Trophoblast cell (in vitro differentiated cells and primary cell): ENCODE results near the gene FSD2.

Source experiments
- DNase-seq, 2 donors: peaks; one replicate each; pipeline ENCODE4 v3.0.0-alpha.2; 2016
- H2AFZ ChIP-seq: 2 replicates; pipeline ENCODE4 v1.6.1; 2013; ENCODE audit warnings: low read length, moderate library complexity, mild to moderate bottlenecking; ENCODE audit not compliant: insufficient read depth, poor library complexity
- H2AK5ac ChIP-seq: 2 replicates; pipeline ENCODE4 v1.6.1; 2013; ENCODE audit warnings: mild to moderate bottlenecking, low read length
- H2BK120ac ChIP-seq: 2 replicates; pipeline ENCODE4 v1.6.1; 2013; ENCODE audit warnings: low read length, mild to moderate bottlenecking, moderate library complexity; ENCODE audit not compliant: insufficient read depth, poor library complexity
- H2BK12ac ChIP-seq: 2 replicates; pipeline ENCODE4 v1.6.1; 2013; ENCODE audit warnings: mild to moderate bottlenecking, low read length, moderate library complexity
- H2BK5ac ChIP-seq: 2 replicates; pipeline ENCODE4 v1.6.1; 2013; ENCODE audit warnings: low read length, low read depth, moderate library complexity, mild to moderate bottlenecking; ENCODE audit not compliant: poor library complexity
- H3K14ac ChIP-seq: 2 replicates; pipeline ENCODE4 v1.6.1; 2013; ENCODE audit warnings: mild to moderate bottlenecking, low read length
- H3K18ac ChIP-seq: 2 replicates; pipeline ENCODE4 v1.6.1; 2013; ENCODE audit warnings: mild to moderate bottlenecking, low read length
- H3K23ac ChIP-seq: 2 replicates; pipeline ENCODE4 v1.6.1; 2013; ENCODE audit warnings: low read length
- H3K27ac ChIP-seq: 2 replicates; pipeline ENCODE4 v1.5.1; 2013; ENCODE audit warnings: low read depth, mild to moderate bottlenecking, inconsistent platforms, low read length, moderate library complexity
- H3K27me3 ChIP-seq: 2 replicates; pipeline ENCODE4 v1.6.1; 2013; ENCODE audit warnings: inconsistent platforms, mild to moderate bottlenecking, low read length, moderate library complexity; ENCODE audit not compliant: insufficient read depth
- H3K36me3 ChIP-seq, 2 experiments: 1 replicate in 1 of 2; 2 replicates in 1 of 2; pipeline ENCODE4 v1.6.1; 2013; ENCODE audit warnings: low read length in 2 of 2, mild to moderate bottlenecking in 2 of 2, moderate library complexity in 1 of 2; ENCODE audit not compliant: insufficient read depth in 2 of 2, control insufficient read depth in 1 of 2
- H3K4ac ChIP-seq: 2 replicates; pipeline ENCODE4 v1.6.1; 2013; ENCODE audit warnings: low read depth, mild to moderate bottlenecking, low read length, moderate library complexity
- H3K4me1 ChIP-seq, 2 experiments: 1 replicate in 1 of 2; 2 replicates in 1 of 2; pipeline ENCODE4 v1.6.1; 2013; ENCODE audit warnings: low read length in 2 of 2, mild to moderate bottlenecking in 2 of 2, moderate library complexity in 1 of 2; ENCODE audit not compliant: insufficient read depth in 2 of 2, control insufficient read depth in 1 of 2
- H3K4me2 ChIP-seq: 2 replicates; pipeline ENCODE4 v1.6.1; 2013; ENCODE audit warnings: inconsistent platforms, mild to moderate bottlenecking, low read length, moderate library complexity
- H3K4me3 ChIP-seq: 2 replicates; pipeline ENCODE4 v1.5.1; 2013; ENCODE audit warnings: mild to moderate bottlenecking, low read depth, low read length, inconsistent platforms
- H3K79me1 ChIP-seq: one replicate; pipeline ENCODE4 v1.6.1; 2013; ENCODE audit warnings: low read length
- H3K79me2 ChIP-seq: 2 replicates; pipeline ENCODE4 v1.6.1; 2013; ENCODE audit warnings: low read length, mild to moderate bottlenecking; ENCODE audit not compliant: control insufficient read depth, insufficient read depth, poor library complexity
- H3K9ac ChIP-seq: 2 replicates; pipeline ENCODE4 v1.6.1; 2013; ENCODE audit warnings: mild to moderate bottlenecking, low read length
- H3K9me3 ChIP-seq: 2 replicates; pipeline ENCODE4 v1.6.1; 2013; ENCODE audit warnings: low read depth, mild to moderate bottlenecking, control low read depth, inconsistent platforms, low read length; ENCODE audit not compliant: insufficient read depth
- H4K12ac ChIP-seq: 2 replicates; pipeline ENCODE4 v1.6.1; 2013; ENCODE audit warnings: low read depth, mild to moderate bottlenecking, low read length, moderate library complexity
- H4K8ac ChIP-seq: 2 replicates; pipeline ENCODE4 v1.6.1; 2013; ENCODE audit warnings: low read depth, mild to moderate bottlenecking, low read length, moderate library complexity
- H4K91ac ChIP-seq: one replicate; pipeline ENCODE4 v1.6.1; 2013; ENCODE audit warnings: low read depth, mild to moderate bottlenecking, low read length, moderate library complexity
- WGBS: extraction: QIAGEN DNeasy Blood & Tissue Kit; methylation state at CpG from one replicate; pipeline ENCODE4 v1.1.7; 2013; ENCODE audit warnings: missing lambda C conversion rate; ENCODE audit not compliant: insufficient read length, insufficient coverage; ENCODE audit errors: extremely low coverage; 5-methylcytosine and 5-hydroxymethylcytosine counted together

Gene FSD2

DNA sequence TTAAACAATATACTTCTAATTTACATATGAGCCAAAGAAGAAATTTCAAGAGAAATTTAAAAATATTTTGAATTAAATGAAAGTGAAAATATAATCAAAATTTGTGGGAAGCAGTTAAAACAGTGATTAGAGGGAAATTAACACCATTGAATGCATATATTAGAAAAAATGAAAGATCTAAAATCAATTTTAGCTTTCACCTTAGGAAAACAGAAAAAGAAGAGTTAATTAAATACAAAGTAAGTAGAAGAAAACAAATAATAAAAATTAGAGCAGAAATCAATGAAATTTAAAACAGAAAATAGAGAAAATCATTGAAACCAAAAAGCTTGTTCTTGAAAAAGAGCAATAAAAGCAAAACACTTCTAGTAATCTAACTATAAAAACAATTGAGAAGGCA, 57.6 kb downstream of the FSD2 start:
- Histone ChIP-seq H2BK12ac (no peak overlapping the region), H3K14ac (no peak overlapping the region), H2AK5ac (no peak overlapping the region), H3K18ac (no peak overlapping the region), H3K4me2 (no peak overlapping the region), H2AFZ (no peak overlapping the region), H2BK120ac (no peak overlapping the region), H2BK5ac (no peak overlapping the region), H3K4me3 (no peak overlapping the region), H3K79me2 (peaks cover 5% of the 10 kb centered on the region), H3K9ac (no peak overlapping the region), H3K23ac (no peak overlapping the region), H3K4ac (no peak overlapping the region), H4K12ac (no peak overlapping the region), H3K27me3 (no peaks in the 10 kb centered on the region), H3K4me1 (peaks cover 0 to 11% of the 10 kb centered on the region in 2 experiments), H3K9me3 (no peaks in the 10 kb centered on the region), H3K36me3 (peaks cover 2 to 3% of the 10 kb centered on the region in 2 experiments), H3K27ac (no peak overlapping the region), H4K91ac (no peak overlapping the region), H4K8ac (no peak overlapping the region), H3K79me1 (peaks cover 4% of the 10 kb centered on the region)
- no peak for DNase-seq

DNA sequence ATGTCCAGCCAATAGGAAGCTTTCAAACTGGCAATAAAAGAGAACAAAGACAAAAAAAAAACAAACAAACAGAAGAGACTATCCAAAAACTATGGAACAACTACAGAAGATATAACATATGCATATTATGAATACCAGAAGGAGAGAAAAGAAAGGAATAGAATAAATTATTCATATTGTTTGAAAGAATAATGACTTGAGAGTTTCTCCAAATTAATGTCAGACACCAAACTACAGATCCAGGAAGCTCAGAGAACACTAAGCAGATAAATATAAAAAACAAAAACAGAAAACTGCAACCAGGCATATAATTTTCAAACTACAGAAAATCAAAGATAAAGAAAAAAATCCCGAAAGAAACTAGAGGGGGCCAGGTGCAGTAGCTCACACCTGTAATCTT, 62.1 kb downstream of the FSD2 start:
- no peak for DNase-seq
- no peak overlapping the region for H2AK5ac ChIP-seq
- no peak overlapping the region for H3K4me3 ChIP-seq
- no peaks in the 10 kb centered on the region for H3K9me3 ChIP-seq
- no peak overlapping the region for H2BK12ac ChIP-seq
- no peaks in the 10 kb centered on the region for H3K36me3 ChIP-seq
- no peak overlapping the region for H2BK5ac ChIP-seq
- peak overlapping the region; percentile 37 for H4K91ac ChIP-seq
- no peak overlapping the region for H3K4me2 ChIP-seq
- H4K12ac ChIP-seq: no peak overlapping the region
- H3K23ac ChIP-seq: no peak overlapping the region
- H4K8ac ChIP-seq: no peak overlapping the region
- H3K9ac ChIP-seq: no peak overlapping the region
- WGBS: no CpG with 5 or more reads among the region's 1 CpG
- H3K4me1 ChIP-seq: peaks cover 3 to 10% of the 10 kb centered on the region in 2 experiments
- no peak overlapping the region for H2AFZ ChIP-seq
- H3K14ac ChIP-seq: no peak overlapping the region
- no peaks in the 10 kb centered on the region for H3K79me2 ChIP-seq
- H3K79me1 ChIP-seq: peaks cover 11% of the 10 kb centered on the region
- H3K4ac ChIP-seq: no peak overlapping the region
- H3K18ac ChIP-seq: no peak overlapping the region
- H2BK120ac ChIP-seq: peak overlapping the region; percentile 60
- no peaks in the 10 kb centered on the region for H3K27me3 ChIP-seq
- H3K27ac ChIP-seq: no peak overlapping the region

DNA sequence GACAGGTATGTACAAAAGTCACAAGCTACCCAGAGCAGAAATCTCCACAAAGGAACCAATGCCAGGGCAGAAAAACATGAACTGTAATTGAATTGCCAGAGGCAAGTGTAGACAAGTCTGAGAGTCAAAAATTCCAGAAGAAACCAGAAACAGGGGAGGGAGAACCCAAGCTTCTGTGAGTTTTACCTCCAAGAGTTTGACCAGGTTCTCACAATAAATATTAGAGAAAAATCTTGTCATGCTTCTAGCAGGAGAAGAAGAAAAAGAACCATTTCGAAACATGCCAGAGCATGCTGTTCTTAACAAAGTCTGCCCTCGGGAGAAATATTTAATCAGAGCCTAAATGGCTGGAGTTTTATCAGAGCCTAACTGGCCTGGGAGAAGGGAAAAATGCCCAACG, 63.7 kb downstream of the FSD2 start:
- peak overlapping the region; percentile 71 for H2BK12ac ChIP-seq
- no peak overlapping the region for H4K12ac ChIP-seq

DNA sequence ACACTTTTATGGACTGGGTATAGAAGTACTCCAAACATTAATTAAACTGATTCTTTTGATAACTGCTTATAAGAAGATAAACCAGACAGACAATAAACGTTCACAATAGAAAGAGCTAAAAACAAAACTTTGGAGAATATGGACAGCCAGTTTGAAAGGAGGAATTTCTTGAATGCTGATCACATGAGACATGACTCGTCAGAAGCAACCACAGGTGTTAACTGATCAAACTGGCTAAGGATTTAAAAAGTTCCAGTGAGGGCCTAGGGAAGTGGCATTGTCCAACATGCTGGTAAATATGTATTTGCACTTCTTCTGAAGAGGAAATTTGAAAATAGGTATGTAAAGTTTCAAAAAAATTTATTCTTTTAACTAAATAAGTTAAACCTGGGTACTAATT, 66.8 kb downstream of the FSD2 start:
- Histone ChIP-seq H3K18ac (no peak overlapping the region), H2BK5ac (no peak overlapping the region), H3K23ac (no peak overlapping the region), H3K4me2 (no peak overlapping the region), H3K79me1 (peaks cover 13% of the 10 kb centered on the region), H3K9ac (no peak overlapping the region), H4K12ac (no peak overlapping the region), H3K79me2 (no peaks in the 10 kb centered on the region), H2BK120ac (no peak overlapping the region), H3K4ac (no peak overlapping the region), H4K91ac (no peak overlapping the region), H3K14ac (no peak overlapping the region), H3K27me3 (no peaks in the 10 kb centered on the region), H3K9me3 (no peaks in the 10 kb centered on the region), H3K36me3 (peaks cover 0 to 2% of the 10 kb centered on the region in 2 experiments), H3K4me3 (no peak overlapping the region), H4K8ac (no peak overlapping the region), H3K27ac (no peak overlapping the region), H3K4me1 (peaks cover 3 to 10% of the 10 kb centered on the region in 2 experiments), H2AK5ac (no peak overlapping the region), H2BK12ac (no peak overlapping the region), H2AFZ (no peak overlapping the region)
- DNase-seq: peak in 1 of 2 donors; percentile 39
- WGBS: no CpG with 5 or more reads among the region's 2 CpGs

More for the DNA sequence above, 63.7 kb downstream of the FSD2 start:
- no peak overlapping the region for H3K14ac ChIP-seq
- H3K9me3 ChIP-seq: no peaks in the 10 kb centered on the region
- peak overlapping the region; percentile 36 for H3K4me2 ChIP-seq
- no peaks in the 10 kb centered on the region for H3K27me3 ChIP-seq
- peak overlapping the region; percentile 79 for H4K91ac ChIP-seq
- peak overlapping the region; percentile 83 for H3K4ac ChIP-seq
- no peaks in the 10 kb centered on the region for H3K79me2 ChIP-seq
- peak overlapping the region; percentile 95 for H3K27ac ChIP-seq
- H2BK120ac ChIP-seq: peak overlapping the region; percentile 20
- H2AFZ ChIP-seq: no peak overlapping the region
- peaks cover 13% of the 10 kb centered on the region for H3K79me1 ChIP-seq
- H2AK5ac ChIP-seq: no peak overlapping the region
- H3K36me3 ChIP-seq: no peaks in the 10 kb centered on the region
- H3K23ac ChIP-seq: no peak overlapping the region
- H3K9ac ChIP-seq: no peak overlapping the region
- no peak overlapping the region for H3K4me3 ChIP-seq
- peak overlapping the region; percentile 95 for H2BK5ac ChIP-seq
- H3K18ac ChIP-seq: no peak overlapping the region
- H4K8ac ChIP-seq: peak overlapping the region; percentile 81
- no CpG with 5 or more reads among the region's 3 CpGs for WGBS
- peaks cover 3 to 10% of the 10 kb centered on the region in 2 experiments for H3K4me1 ChIP-seq
- peak in 1 of 2 donors; percentile 6 for DNase-seq
